Epithelial cell of prostate (primary cell): ENCODE measurements around the gene ATXN1.

ENCODE experiments used
- DNase-seq: peaks from one replicate; pipeline ENCODE4 v3.0.0-alpha.2; 2011; ENCODE audit warnings: low read depth, low spot score
- H3K27ac ChIP-seq: fragments of 450-650 bp; 2 replicates; pipeline ENCODE4 v1.5.1; 2017; ENCODE audit warnings: mild to moderate bottlenecking

Gene ATXN1

GRCh38 chr6:16440636-16441212, 320.5 kb downstream of the ATXN1 start:
- DNase-seq = no peak
- H3K27ac ChIP-seq = no peak overlapping the region

GRCh38 chr6:16438718-16439591, 322.3 kb downstream of the ATXN1 start:
- H3K27ac ChIP-seq = peak overlapping the region; percentile 21
- DNase-seq = peak; percentile 24

GRCh38 chr6:16437984-16438383, 323.3 kb downstream of the ATXN1 start:
- DNase-seq = no peak
- H3K27ac ChIP-seq = no peak overlapping the region

- no peak for DNase-seq
- H3K27ac ChIP-seq = no peak overlapping the region
Measured at GRCh38 chr6:16437095-16437494, 324.2 kb downstream of the ATXN1 start.

- no peak overlapping the region for H3K27ac ChIP-seq
- DNase-seq = no peak
Measured at GRCh38 chr6:16436550-16436949, 324.7 kb downstream of the ATXN1 start.

- H3K27ac ChIP-seq = no peak overlapping the region
- no peak for DNase-seq
Measured at GRCh38 chr6:16434885-16435284, 326.4 kb downstream of the ATXN1 start.

DNA sequence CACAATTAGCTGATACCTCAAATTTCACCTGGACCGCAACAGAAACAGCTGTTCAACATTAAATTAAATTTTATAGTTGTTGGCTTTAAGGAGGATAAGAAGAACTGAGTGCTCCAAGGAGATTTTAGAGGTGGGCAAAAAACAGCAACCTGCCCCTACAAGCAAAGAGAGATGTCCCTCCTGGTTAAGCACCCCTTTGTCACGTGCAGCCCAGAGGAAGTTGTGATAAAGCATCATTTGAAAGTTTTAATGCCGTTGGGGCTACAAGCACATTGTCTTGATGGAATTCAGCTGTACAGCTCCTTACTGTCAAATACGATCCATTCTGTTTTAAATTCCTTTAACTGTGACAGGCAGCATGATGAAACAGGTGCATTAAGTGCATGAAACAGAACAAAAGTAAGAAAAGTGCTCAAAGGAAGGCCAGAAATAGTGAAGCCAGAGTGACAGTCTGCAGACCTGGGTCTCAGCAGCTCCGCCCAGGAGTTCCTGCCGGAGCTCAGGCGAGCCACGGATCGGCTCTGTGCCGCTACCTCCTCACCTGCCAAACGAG, 327.8 kb downstream of the ATXN1 start:
- no peak overlapping the region for H3K27ac ChIP-seq
- DNase-seq = no peak

- DNase-seq = no peak
- H3K27ac ChIP-seq = no peak overlapping the region
Measured at GRCh38 chr6:16432075-16433032, 328.9 kb downstream of the ATXN1 start.

DNA sequence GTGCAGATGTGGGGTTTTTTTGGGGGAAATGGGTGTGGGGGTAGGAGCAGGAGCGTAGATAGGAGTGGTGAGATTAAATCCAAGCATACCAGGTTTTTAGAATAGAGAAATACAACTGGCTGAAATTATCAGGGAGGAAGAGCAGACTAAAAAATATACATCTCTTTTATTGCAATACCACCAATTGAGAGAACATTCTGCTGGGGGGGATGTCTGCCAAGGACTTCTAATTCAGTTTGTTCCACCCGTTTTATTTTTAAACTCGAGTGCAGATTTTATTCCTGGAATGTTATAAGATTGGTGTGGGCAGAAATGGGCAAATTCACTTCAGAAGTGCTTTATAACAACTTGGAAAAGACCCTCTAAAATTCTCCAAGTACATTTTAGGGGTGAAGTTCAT, 330.2 kb downstream of the ATXN1 start:
- H3K27ac ChIP-seq = no peak overlapping the region
- no peak for DNase-seq

DNA sequence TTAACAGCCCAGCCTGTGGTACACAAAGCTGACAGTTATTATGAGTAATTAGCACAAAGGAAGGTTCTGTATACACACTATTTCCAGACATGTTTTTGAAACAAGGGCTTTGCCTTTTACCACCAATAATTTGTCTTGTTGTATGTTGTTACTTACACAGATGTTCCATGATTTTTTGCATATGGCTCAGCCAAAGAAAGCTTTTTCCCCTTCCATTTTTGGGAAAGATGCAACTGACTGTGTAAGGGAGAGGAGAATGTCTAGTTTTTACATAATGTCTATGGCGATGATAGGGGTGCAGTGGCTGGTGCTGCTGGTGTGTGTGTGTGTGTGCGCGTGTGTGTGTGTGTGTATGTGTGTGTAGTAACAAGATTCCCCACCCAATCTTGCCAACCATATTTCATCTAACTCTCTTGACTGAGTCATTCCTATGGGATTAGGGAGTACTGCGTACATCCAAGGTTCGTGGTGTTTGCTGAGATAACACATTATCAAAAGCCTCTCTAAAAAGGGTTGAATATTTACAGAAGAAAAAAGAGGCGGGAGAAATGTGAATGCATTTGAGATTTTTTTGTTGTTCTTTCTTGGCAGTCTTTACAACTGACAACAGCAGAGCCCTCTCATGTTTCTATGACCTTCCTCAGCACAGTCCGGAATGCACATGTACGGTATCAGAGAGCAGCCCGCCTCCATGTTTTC, 330.7 kb downstream of the ATXN1 start:
- H3K27ac ChIP-seq = no peak overlapping the region
- DNase-seq = no peak

DNA sequence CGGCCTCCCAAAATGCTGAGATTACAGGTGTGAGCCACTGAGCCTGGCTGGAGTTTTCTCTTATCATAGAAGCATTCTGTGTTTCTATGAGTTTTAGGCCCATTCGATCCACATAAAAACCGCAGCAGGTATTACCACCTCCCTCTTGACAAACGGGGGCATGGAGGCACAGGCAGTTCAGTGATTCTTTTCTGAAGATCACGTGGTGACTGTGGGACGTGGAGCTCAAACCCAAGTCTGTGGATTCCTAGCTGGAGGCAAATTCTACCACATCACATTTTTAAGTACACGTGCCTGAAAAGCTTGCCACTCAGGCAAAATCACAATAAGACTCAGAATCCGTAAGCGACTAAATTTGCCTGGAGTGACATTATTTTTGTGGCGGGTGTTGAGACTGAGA, 331.6 kb downstream of the ATXN1 start:
- no peak for DNase-seq
- no peak overlapping the region for H3K27ac ChIP-seq

GRCh38 chr6:16427124-16427523, 334.1 kb downstream of the ATXN1 start:
- DNase-seq = no peak
- no peak overlapping the region for H3K27ac ChIP-seq

DNA sequence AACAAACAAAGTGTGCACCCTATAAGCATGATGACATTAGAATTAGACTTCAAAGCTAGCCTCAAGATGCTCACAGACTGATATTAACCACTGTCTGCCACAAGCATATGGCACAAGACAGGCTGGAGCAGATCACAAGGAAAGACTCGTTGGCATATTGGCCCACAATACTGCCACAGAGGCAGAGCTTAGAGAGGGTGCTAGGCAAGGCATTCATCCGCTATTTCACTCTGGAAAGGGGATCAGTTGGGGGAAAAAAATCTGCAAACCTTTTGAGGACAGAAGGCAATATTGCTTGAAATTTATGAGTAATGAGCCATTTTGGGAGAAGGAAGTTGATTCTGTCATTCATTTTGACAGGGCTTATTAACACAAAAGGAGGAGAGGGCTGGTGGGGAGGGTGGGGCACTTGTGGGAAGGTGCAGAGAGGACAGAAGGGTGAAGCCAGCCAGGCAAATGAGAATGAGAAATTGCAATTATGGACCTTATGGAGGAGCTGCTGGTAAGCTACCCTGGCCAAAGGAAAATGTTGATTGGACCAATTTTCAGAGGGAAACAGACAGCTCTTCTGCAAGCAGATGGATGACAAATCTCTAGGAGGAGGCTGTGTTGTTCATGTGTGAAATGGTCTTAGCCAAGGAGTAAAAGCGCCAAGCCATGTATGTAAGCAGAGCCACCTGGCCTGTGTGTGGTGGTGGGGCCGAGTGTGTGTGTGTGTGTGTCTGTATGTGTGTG, 335.2 kb downstream of the ATXN1 start:
- DNase-seq = no peak
- H3K27ac ChIP-seq = no peak overlapping the region

DNA sequence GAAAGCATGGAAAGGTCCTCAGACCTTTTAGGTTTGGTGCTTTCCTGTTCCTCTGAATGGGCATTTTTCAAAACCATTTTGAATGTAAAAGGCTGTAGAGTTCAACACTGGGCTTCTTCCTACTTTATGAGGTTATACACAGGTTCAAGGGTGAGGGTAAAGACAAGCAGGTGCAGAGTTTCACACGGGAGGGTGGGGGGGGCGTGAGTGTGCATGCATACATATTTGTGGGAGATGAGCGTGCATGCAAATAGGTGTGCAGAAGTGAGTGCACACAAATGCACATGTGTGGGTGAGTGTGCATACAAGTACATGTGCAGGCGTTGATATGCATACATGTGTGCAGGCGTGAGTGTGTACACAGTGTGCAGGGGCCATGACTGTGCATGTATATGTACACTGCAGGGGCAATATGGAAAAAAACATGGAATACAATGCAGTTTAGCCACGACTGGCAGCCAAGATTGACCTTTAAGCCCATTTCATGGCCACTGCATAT, 339.7 kb downstream of the ATXN1 start:
- DNase-seq = no peak
- no peak overlapping the region for H3K27ac ChIP-seq

DNA sequence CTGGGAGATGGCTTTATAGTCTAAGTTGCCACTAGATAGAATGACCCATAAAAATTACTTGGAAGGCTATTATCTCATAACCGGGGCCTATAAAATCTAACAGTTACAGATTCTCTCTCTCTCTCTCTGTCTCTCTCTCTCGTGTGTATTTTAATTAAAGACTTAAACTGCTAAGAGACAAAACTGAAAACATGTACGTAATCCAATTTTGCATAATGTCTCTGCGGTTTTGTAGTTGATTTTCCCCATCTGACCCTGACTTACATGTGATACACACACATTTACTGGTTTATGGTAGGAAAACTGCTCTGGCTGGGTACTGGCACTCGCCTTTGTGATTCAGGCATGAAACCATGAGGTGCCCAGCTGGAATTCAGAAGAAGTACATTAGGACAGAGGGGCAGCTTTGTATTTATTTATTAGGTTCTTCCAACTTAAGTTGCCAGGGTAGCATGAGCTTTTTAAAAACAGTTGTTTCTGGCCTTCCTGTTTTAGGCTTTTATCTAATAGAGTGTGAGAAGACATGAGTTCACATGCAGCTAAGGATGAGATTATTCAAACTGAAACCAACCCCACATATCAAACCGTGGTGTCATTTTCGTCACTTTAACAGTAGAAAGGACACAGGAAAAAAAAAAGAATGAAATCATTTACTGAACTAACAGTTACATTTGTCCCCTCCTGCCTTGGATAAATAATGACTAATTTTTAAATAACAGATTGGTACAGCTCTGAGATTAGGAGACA, 340.4 kb downstream of the ATXN1 start:
- no peak overlapping the region for H3K27ac ChIP-seq
- peak; percentile 10 for DNase-seq

- no peak overlapping the region for H3K27ac ChIP-seq
- DNase-seq = no peak
Measured at GRCh38 chr6:16420337-16420714, 340.9 kb downstream of the ATXN1 start.

- H3K27ac ChIP-seq = no peak overlapping the region
- DNase-seq = no peak
Measured at GRCh38 chr6:16419636-16420336, 341.5 kb downstream of the ATXN1 start.

- no peak for DNase-seq
- H3K27ac ChIP-seq = no peak overlapping the region
Measured at GRCh38 chr6:16418151-16418550, 343.1 kb downstream of the ATXN1 start.
